ENCODE measurements around the gene MFN2.
A peak's percentile ranks its signal among the peaks of the same experiment; 100 is the strongest.

The MFN2 gene

GRCh38 chr1:12059722-12060464 is 79.6 kb downstream of the MFN2 start:
- peaks cover 5% of the 10 kb centered on the region for H3K27me3 Mint-ChIP-seq (ENCODE audit: low read depth)
- DNase-seq (ENCODE audit: low spot score) = peak; percentile 56
- no peaks in the 10 kb centered on the region for H3K9me3 Mint-ChIP-seq
- H3K4me1 Mint-ChIP-seq (ENCODE audit: low read depth) = peaks cover 56% of the 10 kb centered on the region
- no peaks in the 10 kb centered on the region for H3K36me3 Mint-ChIP-seq (ENCODE audit: low read depth)
- H3K27ac Mint-ChIP-seq = peak overlapping the region; percentile 37
- H3K4me3 Mint-ChIP-seq = no peak overlapping the region

DNA sequence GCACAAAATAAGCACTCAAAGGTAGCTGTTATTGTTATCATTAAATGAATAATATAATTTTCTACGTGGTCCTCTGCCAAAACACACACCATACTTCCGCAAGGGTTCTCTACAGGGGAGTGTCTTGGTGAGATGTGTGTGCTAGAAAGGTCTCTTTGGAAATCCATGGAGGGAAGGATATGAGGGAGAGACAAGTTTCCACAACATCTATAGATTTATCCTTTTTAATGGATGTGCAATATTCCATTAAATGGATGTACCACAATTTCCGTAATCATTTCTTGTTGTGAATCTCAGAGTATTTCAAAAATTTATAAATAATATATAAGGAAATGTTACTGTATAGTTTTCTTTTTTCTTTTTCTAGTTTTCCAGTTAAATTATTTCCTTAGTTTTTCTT is 80.3 kb downstream of the MFN2 start:
- H3K27me3 Mint-ChIP-seq (ENCODE audit: low read depth) = peaks cover 5% of the 10 kb centered on the region

More for the DNA sequence above, 80.3 kb downstream of the MFN2 start:
- Mint-ChIP-seq H3K27ac (no peak overlapping the region), H3K9me3 (no peaks in the 10 kb centered on the region), H3K4me3 (no peak overlapping the region), H3K36me3 (ENCODE audit: low read depth) (no peaks in the 10 kb centered on the region), H3K4me1 (ENCODE audit: low read depth) (peaks cover 55% of the 10 kb centered on the region)
- no peak for DNase-seq (ENCODE audit: low spot score)

Data from T-helper 2 cell treated with Interferon-gamma antibody and Interleukin-4, amounts not matched to agents 5 μg/mL and 100 μg/mL, for 36 hours (primary cell).